Measurements from ENCODE around the gene PDE1C. TPM values are rescaled to one million over a fixed set of nuclear protein-coding genes. Genes with fewer than 3 reads are reported as not detected.

The PDE1C gene
- total and polyA plus RNA-seq, 9 donors: 4.8 to 20.0 (median 11.8) TPM

DNA sequence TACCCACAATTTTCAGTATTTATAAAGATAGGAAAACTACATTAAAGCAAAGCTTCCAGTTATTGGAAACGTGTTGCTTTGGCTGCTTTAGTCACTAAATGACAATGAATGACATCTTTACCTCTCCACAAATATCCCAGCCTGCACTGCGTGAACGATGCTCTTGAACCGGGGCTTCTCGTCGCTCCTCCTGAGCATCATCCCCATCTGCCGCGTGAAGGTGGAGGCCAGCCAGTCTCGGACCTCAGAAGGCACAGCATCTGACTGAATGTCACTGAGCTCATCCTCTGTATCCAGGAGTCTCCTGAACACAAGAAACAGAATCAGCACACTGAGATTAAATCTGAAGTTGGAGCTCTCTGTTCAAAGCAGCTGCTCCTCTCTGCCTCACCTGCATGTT is 191.3 kb downstream of the PDE1C start:
- 83 to 89% (median 83%) methylated on average over 9 of the region's 9 CpGs for WGBS, 3 donors
- no peak overlapping the region for H3K27ac ChIP-seq
- TF ChIP-seq POLR2A (IDR thresholded peaks at IDR 0.05) (no peak), EP300 (IDR thresholded peaks at IDR 0.05) (no peak)
- TF ChIP-seq, protein P1, sequence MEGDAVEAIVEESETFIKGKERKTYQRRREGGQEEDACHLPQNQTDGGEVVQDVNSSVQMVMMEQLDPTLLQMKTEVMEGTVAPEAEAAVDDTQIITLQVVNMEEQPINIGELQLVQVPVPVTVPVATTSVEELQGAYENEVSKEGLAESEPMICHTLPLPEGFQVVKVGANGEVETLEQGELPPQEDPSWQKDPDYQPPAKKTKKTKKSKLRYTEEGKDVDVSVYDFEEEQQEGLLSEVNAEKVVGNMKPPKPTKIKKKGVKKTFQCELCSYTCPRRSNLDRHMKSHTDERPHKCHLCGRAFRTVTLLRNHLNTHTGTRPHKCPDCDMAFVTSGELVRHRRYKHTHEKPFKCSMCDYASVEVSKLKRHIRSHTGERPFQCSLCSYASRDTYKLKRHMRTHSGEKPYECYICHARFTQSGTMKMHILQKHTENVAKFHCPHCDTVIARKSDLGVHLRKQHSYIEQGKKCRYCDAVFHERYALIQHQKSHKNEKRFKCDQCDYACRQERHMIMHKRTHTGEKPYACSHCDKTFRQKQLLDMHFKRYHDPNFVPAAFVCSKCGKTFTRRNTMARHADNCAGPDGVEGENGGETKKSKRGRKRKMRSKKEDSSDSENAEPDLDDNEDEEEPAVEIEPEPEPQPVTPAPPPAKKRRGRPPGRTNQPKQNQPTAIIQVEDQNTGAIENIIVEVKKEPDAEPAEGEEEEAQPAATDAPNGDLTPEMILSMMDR (IDR thresholded peaks at IDR 0.05): no peak
- no peaks in the 10 kb centered on the region for H3K27me3 ChIP-seq
- intact Hi-C loops (cut with DNase I): no loop called here
- no peak overlapping the region for H3K4me3 ChIP-seq
- DNase-seq: no peak
- H3K36me3 ChIP-seq: no peaks in the 10 kb centered on the region
- H3K9me3 ChIP-seq: no peaks in the 10 kb centered on the region
- H3K4me1 ChIP-seq (ENCODE audit: insufficient read depth): no peaks in the 10 kb centered on the region

DNA sequence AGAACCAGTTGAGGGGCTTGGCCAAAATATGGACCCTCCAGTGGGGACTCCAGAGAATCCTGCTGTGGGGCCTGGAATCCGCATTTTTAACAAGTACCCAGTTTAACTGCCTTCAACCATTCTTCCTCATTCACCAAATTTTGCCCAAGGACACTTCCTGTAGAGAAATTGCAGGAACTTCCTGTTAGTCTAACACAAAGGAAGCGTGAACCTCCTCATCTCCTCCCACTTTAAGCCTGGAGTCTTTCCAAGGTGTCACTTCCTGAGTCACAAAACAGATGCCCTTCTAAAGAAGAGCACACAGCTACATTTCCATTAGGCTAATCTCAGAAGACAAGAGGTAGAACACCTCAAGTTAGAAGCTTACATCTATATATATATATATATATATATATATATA is 194.8 kb downstream of the PDE1C start:
- Histone ChIP-seq H3K27ac (no peak overlapping the region), H3K36me3 (no peaks in the 10 kb centered on the region), H3K27me3 (no peaks in the 10 kb centered on the region), H3K4me3 (no peak overlapping the region), H3K9me3 (no peaks in the 10 kb centered on the region), H3K4me1 (ENCODE audit: insufficient read depth) (no peaks in the 10 kb centered on the region)
- DNase-seq: no peak
- WGBS, 3 donors: 65 to 72% (median 69%) methylated on average over 2 of the region's 2 CpGs
- TF ChIP-seq, protein P1 (IDR thresholded peaks at IDR 0.05): no peak
- intact Hi-C loops (cut with DNase I): no loop called here

DNA sequence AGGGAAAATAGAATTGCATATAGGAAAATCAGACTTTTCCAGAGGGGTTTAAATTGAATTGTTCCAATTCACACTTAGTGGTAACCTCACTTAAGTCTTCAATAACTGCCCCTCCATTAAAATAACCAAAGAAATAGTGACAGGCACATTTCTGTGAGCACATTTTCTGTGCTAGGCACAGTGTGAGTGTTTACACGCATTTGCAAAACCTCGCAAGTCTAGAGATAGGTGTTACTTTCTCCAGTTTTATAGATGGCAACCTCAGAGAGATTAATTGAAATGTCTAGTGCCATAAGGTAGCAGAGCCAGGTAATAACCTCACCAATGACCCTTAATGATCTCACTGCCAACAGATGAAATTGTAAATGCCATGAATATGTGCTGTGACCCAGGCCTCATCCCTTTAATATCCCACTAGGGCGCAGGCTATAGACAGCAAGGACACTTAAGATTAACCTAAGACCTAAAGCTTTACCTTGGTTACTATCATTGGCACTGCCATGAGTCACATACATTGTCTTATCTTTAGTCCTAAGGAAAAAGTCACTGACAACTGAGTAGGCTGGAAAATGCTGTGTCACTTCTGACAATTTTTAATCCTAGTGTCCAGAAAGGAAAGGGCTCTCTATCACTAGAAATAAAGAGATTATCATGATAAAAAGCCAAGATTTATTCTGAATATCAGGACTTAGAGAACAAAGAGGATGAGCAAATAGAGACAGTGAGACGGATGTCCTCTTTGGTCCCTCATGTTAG is 195.4 kb downstream of the PDE1C start:
- H3K36me3 ChIP-seq: no peaks in the 10 kb centered on the region
- intact Hi-C loops (cut with DNase I): no loop called here
- TF ChIP-seq POLR2A (IDR thresholded peaks at IDR 0.05): no peak
- TF ChIP-seq, protein P1 (IDR thresholded peaks at IDR 0.05): no peak
- TF ChIP-seq EP300 (IDR thresholded peaks at IDR 0.05): no peak
- no peaks in the 10 kb centered on the region for H3K4me1 ChIP-seq (ENCODE audit: insufficient read depth)
- H3K27ac ChIP-seq: no peak overlapping the region
- H3K27me3 ChIP-seq: no peaks in the 10 kb centered on the region
- H3K4me3 ChIP-seq: no peak overlapping the region
- DNase-seq: no peak
- no peaks in the 10 kb centered on the region for H3K9me3 ChIP-seq
- 93 to 95% (median 93%) methylated on average over 4 of the region's 4 CpGs for WGBS, 3 donors

DNA sequence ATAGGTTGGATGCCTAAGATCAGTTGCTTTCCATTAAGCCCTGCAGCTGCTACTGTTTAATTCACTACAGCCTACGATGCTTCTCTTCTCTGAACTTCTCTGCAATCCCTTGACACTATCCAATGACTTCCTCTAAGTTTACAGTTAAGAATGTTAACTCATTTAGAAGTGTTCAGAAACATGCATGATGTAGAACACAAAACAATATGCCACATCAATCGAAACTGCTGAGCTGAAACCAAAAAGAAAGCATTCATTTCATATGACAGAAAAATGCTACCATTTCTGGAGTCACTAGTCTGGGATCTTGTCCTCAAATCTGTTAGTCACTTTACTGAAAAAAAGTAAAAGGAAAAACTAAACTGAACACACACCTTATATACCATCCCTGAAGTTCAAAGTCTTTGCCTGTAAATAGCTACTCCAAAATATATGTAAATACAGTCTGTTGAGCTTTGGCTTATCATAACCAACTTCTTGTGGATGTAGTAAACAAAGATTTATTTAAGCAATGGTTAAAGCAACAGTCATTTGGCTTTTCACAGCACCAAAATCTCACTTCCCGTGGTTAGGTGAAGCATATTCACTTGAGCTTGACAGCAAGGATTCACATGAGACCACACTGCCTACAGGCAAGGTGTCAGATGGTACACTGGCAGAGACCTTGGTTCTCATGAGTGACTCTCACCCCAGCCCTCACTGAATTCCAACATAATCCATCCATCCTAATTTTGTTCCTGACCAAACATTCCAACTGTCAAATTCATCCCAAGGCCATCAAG is 196.2 kb downstream of the PDE1C start:
- Histone ChIP-seq H3K9me3 (no peaks in the 10 kb centered on the region), H3K4me3 (no peak overlapping the region), H3K27me3 (no peaks in the 10 kb centered on the region), H3K27ac (no peak overlapping the region), H3K36me3 (no peaks in the 10 kb centered on the region), H3K4me1 (ENCODE audit: insufficient read depth) (no peaks in the 10 kb centered on the region)
- no peak for TF ChIP-seq POLR2A (IDR thresholded peaks at IDR 0.05)
- TF ChIP-seq, protein P1 (IDR thresholded peaks at IDR 0.05): no peak
- TF ChIP-seq EP300 (IDR thresholded peaks at IDR 0.05): no peak
- no peak for DNase-seq
- WGBS, 3 donors: 56 to 71% (median 65%) methylated on average over 3 of the region's 3 CpGs
- intact Hi-C loops (cut with DNase I): no loop called here

Data from ovary (tissue), 9 donors.